GM10266 (cell line): ENCODE data around the gene ZDHHC18.

Experiments used
- DNase-seq: peaks from one replicate; pipeline ENCODE4 v3.0.0; 2012; ENCODE audit errors: extremely low spot score
- TF ChIP-seq, protein P1 (sequence below): IDR thresholded peaks from 2 replicates; pipeline ENCODE4 v1.5.1; 2012; ENCODE audit warnings: mild to moderate bottlenecking, low read depth; ENCODE audit not compliant: control insufficient read depth, insufficient read depth; ENCODE audit errors: missing control alignments

The ZDHHC18 gene

DNA sequence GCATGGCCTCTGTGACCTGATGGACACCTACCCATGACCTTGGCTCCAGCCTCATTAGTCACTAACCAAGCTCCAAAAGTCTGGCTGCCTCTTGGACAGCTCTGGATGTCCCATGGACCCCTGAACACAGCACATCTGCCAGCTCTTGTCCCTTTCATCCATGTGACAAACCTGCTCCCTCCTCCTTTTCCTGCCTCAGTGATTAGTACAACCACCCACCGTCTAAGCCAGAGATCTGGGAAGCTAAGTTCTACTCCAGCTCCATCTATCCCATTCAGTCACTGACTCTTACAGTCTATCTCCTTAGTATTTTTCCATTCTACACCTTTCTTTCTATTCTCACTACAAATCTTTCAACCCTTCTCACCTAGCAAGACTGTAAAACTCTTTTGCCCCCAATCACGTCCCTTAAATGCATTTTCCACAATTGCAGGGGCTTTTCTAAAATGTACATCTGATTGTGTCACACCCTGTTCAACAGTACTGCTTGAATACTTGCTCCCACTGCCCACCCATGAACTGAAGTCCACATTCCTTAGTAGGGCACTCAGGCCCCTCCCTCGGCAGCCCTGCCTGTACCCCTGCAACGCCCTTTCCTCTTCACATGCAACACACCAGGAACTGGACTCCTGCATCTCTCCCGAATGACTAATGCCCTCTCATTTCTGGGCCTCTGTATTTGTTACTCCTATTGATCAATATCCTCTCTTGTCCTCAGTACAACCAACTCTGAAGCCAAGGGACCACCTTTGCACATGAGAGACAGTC, 56.4 kb downstream of the ZDHHC18 start:
- no peak for DNase-seq
- TF ChIP-seq, protein P1, sequence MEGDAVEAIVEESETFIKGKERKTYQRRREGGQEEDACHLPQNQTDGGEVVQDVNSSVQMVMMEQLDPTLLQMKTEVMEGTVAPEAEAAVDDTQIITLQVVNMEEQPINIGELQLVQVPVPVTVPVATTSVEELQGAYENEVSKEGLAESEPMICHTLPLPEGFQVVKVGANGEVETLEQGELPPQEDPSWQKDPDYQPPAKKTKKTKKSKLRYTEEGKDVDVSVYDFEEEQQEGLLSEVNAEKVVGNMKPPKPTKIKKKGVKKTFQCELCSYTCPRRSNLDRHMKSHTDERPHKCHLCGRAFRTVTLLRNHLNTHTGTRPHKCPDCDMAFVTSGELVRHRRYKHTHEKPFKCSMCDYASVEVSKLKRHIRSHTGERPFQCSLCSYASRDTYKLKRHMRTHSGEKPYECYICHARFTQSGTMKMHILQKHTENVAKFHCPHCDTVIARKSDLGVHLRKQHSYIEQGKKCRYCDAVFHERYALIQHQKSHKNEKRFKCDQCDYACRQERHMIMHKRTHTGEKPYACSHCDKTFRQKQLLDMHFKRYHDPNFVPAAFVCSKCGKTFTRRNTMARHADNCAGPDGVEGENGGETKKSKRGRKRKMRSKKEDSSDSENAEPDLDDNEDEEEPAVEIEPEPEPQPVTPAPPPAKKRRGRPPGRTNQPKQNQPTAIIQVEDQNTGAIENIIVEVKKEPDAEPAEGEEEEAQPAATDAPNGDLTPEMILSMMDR, result no peak

DNA sequence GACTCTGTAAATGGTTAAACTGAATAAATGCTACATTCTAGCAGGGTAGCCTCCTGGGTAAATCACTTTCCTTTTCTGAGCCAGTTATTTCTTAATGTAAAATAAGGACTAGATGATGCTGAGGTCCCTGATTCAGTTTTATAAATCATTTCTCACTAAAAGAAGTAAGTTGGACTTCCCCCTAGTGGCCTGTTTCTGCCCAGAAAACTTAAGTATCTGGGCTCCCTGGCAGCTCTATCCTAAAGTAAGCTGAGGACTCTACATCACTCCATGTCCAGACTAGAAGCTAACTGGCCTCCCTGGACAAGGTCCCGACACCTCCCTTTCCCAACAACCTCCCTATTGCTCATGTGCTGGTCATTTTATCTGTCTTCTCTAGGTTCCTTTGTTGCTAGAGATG, 60.6 kb downstream of the ZDHHC18 start:
- TF ChIP-seq, protein P1, result peak; percentile 42
- no peak for DNase-seq

DNA sequence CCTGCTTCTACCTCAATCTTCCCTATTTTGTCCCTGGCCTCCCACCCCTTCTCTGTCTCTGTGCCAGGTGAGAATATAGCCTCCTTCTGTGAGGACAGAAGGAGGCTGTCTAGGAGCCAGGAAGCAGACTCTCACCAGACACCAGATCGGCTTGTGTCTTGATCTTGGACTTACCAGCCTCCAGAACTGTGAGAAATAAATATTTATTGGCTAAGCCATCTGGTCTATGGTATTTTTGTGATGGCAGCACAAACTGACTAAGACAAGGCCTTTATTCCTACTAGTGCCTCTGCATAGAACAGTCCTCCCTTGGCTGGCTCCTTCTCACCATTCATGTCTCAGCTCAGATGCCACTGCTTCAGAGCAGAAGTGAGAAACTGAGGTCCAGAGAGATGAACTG, 61.7 kb downstream of the ZDHHC18 start:
- TF ChIP-seq, protein P1, result no peak
- no peak for DNase-seq

DNA sequence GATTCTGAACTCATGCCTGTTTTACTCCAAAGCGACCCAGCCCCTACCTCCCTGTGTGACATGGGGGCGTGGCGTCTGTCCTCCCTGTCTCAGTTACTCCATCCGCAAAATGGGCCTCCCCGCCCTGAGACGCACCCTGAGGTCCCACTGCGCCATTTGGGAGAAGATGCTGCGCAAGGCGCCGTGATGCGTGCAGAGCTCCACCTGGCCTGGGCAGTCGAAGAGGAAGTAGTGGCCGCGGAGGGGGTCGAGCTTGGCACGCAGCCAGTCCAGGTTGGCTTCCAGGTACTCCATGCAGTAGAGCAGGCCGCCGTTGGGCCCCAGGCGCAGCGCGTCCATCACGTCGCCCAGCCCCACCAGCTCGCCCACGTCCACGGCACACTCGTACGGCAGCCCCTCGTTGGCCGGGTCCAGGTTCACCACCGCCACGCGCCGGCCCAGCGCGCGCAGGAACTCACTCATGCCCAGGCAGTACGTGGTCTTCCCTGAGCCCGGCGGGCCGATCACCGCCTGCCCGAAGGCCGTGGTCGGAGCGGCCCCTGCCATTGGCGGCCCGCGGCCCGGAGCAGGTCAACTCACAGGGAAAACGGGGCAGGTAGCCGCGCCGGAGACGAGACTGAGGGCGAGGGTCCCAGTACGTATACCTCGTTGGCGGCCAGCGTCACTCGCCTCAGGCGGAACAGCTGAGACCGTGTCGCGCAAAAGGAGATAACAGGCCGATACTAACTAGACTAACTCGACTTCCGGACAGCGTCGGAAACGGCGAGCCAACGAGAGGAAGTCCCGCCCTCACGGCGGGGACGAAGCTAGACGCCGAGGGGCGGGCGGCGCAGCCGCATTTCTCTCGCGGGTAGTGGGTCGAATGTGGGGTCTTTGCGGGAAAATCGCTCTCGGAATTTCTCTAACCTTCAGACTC, 63.3 kb downstream of the ZDHHC18 start, which contains the start of gene GPN2:
Gene GPN2, minus strand, starts transcription at position 733 of the 916 bp plus-strand sequence. Its CDS starts 187 bp downstream, at position 546.
- TF ChIP-seq, protein P1, result no peak
- peak; percentile 92 for DNase-seq

DNA sequence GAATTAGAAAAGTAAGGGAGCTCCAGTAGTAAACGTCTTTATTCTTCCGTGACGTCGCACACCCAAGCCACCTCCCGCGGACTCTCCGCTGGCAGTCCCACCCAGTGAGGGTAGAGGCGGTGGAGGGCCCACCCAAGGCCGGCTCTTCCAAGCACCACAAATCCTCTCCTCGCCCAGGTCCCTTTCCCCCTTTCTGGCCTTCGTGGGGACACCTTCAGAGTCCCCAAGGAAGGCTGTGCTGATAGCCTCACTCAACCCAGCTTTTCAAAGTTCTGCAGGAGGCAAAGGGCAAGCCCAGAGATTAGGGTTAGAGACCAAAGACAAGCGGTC, 63.9 kb downstream of the ZDHHC18 start:
- TF ChIP-seq, protein P1, result no peak
- no peak for DNase-seq

DNA sequence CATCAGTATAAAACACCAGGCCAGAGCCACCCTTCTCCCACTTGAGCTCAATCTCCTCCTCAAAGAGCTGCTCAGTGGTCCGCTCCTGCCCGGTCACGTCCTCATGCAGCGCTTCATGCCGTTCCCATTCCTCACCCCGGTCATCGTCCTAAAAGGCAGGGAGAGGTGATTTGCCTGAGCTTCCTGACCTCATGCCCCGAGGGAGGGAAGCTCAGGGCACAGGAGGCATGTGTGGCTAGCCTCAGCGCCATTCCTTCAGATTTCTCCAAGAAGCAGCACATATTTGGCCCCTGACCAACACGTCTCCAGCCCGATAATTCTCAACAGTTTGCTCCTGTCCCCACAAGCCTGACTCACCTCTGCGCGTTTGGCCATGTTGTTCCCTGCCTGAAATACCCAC, 67.8 kb downstream of the ZDHHC18 start:
- TF ChIP-seq, protein P1, result no peak
- no peak for DNase-seq
